ENCODE results near the gene RPS14.

Gene RPS14

DNA sequence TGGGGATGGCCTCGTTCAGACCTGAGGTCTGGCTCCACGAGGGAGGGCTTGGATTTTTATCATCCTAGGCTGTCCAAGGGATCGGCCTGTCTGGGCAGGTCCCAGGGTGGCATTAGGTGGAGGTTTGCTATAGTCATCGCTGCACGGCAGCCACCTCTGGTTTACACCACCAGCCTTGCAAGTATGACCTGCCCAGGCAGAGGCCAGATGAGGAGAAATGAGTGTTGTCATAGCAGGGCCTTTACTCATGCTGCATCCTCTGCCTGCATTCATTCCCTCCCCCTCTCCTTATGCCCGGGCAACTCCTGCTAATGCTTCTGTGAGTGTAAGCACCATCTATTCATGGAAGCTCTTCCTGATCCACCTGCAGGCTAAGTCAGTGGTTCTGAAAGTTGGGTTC is 43.1 kb upstream of the RPS14 start:
- no peak overlapping the region for H3K27ac ChIP-seq
- TF ChIP-seq, protein P1, sequence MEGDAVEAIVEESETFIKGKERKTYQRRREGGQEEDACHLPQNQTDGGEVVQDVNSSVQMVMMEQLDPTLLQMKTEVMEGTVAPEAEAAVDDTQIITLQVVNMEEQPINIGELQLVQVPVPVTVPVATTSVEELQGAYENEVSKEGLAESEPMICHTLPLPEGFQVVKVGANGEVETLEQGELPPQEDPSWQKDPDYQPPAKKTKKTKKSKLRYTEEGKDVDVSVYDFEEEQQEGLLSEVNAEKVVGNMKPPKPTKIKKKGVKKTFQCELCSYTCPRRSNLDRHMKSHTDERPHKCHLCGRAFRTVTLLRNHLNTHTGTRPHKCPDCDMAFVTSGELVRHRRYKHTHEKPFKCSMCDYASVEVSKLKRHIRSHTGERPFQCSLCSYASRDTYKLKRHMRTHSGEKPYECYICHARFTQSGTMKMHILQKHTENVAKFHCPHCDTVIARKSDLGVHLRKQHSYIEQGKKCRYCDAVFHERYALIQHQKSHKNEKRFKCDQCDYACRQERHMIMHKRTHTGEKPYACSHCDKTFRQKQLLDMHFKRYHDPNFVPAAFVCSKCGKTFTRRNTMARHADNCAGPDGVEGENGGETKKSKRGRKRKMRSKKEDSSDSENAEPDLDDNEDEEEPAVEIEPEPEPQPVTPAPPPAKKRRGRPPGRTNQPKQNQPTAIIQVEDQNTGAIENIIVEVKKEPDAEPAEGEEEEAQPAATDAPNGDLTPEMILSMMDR (conservative IDR thresholded peaks at IDR 0.05): no peak

DNA sequence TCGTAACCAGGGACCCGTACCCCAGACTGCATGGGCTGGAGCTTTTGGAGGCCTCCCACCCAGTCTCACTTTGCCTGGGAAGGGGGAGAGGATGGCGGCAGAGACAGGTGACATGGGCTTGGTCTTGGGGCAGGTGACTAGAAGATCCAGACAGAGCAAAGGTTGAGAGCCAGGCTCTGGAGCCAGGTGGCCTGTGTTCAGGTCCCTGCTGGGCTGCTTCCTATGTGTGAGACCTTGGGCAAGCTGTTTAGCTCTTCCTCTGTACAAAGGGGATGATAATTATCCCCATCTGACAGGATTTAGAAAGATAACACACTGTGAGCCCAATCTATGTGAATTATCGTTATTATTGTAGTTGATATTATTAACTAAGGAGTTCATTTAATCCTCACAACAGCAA is 42.3 kb upstream of the RPS14 start:
- TF ChIP-seq, protein P1 (conservative IDR thresholded peaks at IDR 0.05): no peak
- no peak overlapping the region for H3K27ac ChIP-seq

DNA sequence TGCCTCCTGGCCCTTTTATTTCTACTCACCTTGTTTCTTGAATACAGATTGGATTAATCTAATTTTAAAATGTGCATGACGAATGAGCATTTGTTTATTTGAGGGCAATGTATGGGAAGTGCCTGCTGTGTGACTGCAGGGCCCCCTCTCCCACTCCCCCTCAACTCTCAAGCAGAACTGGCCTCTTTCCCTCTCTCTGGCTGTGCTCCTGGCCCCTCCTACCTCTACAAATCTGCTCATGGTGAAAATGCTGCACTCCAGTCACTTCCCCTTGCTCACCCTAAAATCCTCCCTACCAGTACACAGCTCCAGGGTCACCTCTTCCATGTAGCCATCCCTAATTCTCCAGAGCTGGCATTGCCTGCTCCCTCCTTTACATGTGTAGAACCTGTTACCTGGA is 41.2 kb upstream of the RPS14 start:
- no peak overlapping the region for H3K27ac ChIP-seq
- TF ChIP-seq, protein P1 (conservative IDR thresholded peaks at IDR 0.05): no peak

DNA sequence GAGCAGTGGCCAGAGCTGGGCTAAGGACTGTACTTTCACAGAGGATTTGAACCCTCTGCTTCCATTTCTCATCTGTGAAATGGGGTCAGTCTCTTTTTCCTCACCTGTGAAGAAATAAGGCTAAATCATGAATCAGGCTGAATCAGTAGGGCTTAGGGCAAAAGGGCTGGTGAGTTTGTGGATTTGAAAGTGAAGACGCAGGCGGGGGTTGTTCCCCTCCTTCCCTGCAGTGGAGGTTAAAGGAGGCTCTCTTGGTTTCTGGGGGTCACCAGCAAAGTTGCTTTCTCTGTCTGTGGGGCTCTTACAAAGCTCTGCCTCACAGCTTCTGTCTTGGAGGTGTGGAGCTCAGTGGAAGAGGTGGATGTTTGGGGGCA is 40.7 kb upstream of the RPS14 start:
- TF ChIP-seq, protein P1 (conservative IDR thresholded peaks at IDR 0.05): no peak
- no peak overlapping the region for H3K27ac ChIP-seq

DNA sequence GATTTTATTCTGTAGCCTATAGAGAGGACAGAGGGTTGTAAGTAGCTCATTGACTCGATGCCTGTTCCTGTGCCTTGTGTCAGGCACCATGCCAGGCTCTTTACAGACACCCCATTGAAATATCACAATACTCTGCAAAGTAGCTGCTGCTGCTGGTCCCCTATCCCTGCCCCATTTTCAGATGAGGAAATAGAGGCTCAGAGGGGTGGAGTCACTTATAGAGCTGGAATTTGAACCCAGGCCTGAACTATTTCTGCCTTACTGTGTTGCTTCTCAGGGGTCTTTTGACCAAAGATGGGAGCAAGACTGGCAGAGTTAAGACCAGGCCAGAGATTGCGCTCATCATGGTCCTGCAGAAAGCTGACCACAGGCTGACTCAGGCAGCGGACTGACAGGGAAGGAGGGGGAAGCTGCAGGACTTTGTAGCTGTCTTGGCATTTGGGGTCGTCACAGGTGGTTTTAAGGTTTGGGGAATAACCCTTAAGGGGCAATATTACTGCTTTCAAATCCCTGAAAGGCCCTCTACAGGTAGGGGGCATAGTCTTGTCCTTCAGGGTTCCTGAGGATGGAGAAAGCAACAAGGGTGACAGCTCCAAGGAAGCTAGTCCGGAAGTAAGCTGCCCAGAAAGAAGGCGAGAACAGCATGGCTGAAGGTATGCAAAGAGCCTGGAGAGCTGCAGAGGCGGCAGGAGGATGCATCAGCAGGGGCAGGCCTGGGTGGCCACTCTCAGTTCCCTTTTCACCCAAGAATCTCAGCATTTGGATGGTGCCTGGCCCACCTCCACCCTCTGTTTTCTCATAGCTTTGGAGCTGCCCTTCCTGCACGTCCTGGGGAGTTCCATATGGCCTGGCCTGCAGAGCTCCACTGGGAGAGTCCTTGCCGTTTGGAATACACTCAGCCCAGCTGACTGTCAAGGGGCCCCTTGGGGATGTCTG is 40.1 kb upstream of the RPS14 start:
- TF ChIP-seq, protein P1 (conservative IDR thresholded peaks at IDR 0.05): no peak
- H3K27ac ChIP-seq: no peak overlapping the region

DNA sequence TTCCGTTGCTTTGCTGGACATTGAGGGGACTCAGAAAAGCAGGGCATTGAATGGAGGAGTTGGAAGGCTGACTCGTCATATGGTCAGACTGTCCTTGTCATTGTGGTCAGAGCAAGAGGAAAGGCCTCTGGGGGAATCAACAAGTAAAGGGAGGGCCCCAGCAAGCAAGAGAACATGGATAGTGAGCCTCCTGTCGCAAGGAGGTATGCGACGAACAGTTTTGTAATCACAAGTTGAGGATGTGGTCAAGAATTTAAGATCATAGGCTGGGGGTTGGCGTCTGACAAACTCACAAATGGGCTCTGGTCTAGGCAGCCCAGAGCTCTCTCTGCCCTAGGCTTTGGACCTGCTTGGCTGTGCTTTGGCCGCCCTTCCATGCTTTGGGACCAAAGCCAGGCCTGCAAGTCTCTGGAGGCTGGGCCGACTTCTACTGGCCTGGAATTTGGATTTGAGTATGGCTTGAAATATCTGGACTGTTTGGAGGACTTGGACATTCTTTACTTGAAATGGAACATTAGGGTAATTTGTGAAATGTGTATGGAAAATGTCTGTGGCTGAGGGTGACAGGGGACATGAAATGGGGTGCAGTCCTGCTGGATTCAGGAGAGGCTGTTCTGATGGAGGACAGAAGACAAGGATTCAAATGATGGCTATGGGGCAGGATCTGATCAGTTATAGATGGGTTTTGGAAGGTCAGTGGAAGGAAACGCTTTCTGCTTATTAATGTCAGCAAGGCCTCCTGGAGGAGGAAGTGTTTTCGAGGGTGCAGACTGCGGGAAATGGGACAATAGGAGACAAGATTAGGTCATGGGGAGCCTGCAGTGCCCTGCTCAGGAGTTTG is 39.2 kb upstream of the RPS14 start:
- no peak overlapping the region; the same call in 1 of the 2 replicates for H3K27ac ChIP-seq
- TF ChIP-seq, protein P1 (conservative IDR thresholded peaks at IDR 0.05): no peak

All from VCaP (cell line).